HepG2 (cell line): Measurements from ENCODE around the gene IQSEC1. TPM values are rescaled to one million over a fixed set of nuclear protein-coding genes. Genes with fewer than 3 reads are reported as not detected.
A peak's percentile ranks its signal among the peaks of the same experiment; 100 is the strongest.

Experiments
- ARID4A ChIP-seq: sonication (generic); formaldehyde crosslinking; IDR thresholded peaks from 2 replicates; pipeline ENCODE4 v1.5.0; 2020; ENCODE audit warnings: mild to moderate bottlenecking, missing genetic modification reagents, borderline replicate concordance
- HDAC1 ChIP-seq: sonication (generic); formaldehyde crosslinking; IDR thresholded peaks from 2 replicates; pipeline ENCODE4 v1.5.1; 2020; ENCODE audit warnings: mild to moderate bottlenecking, missing genetic modification reagents
- HNF4A ChIP-seq: sonication (generic); formaldehyde crosslinking; IDR thresholded peaks from 2 replicates; pipeline ENCODE4 v1.4.0; 2020; ENCODE audit warnings: missing genetic modification reagents
- HNF4G ChIP-seq, 2 experiments: sonication (generic) in 1 of 2; formaldehyde crosslinking in 1 of 2; IDR thresholded peaks; 2 replicates each; pipeline versions ENCODE4 v1.4.0 to v1.6.1; 2011 to 2020; ENCODE audit warnings: borderline replicate concordance in 2 of 2, low read depth in 2 of 2, mild to moderate bottlenecking in 2 of 2, low read length in 1 of 2, missing genetic modification reagents in 1 of 2, moderate library complexity in 1 of 2
- ISL2 ChIP-seq: sonication (generic); formaldehyde crosslinking; IDR thresholded peaks from 2 replicates; pipeline ENCODE4 v1.5.0; 2020; ENCODE audit warnings: missing genetic modification reagents
- KLF9 ChIP-seq: IDR thresholded peaks from 2 replicates; pipeline ENCODE4 v1.6.1; 2016; ENCODE audit warnings: low read depth
- MAF1 ChIP-seq: sonication (generic); formaldehyde crosslinking; IDR thresholded peaks from 2 replicates; pipeline ENCODE4 v1.5.0; 2020; ENCODE audit warnings: missing genetic modification reagents, borderline replicate concordance
- MIXL1 ChIP-seq: IDR thresholded peaks from 2 replicates; pipeline ENCODE4 v1.6.1; 2016
- MTA3 ChIP-seq: sonication (generic); formaldehyde crosslinking; IDR thresholded peaks from 2 replicates; pipeline ENCODE4 v1.4.0; 2020; ENCODE audit warnings: missing genetic modification reagents
- MYC ChIP-seq: sonication (generic); formaldehyde crosslinking; IDR thresholded peaks from 2 replicates; pipeline ENCODE4 v1.9.0; 2021; ENCODE audit warnings: missing genetic modification reagents, borderline replicate concordance
- NCOA1 ChIP-seq: sonication (generic); formaldehyde crosslinking; IDR thresholded peaks from 2 replicates; pipeline ENCODE4 v1.9.0; 2021; ENCODE audit warnings: missing genetic modification reagents
- RFXAP ChIP-seq: sonication (generic); formaldehyde crosslinking; IDR thresholded peaks from 2 replicates; pipeline ENCODE4 v1.4.0; 2020; ENCODE audit warnings: missing genetic modification reagents, borderline replicate concordance
- SMAD3 ChIP-seq: sonication (generic); formaldehyde crosslinking; IDR thresholded peaks from 2 replicates; pipeline ENCODE4 v1.4.0; 2020; ENCODE audit warnings: missing genetic modification reagents
- THRA ChIP-seq: sonication (generic); formaldehyde crosslinking; IDR thresholded peaks from 2 replicates; pipeline ENCODE4 v1.4.0; 2020; ENCODE audit warnings: missing genetic modification reagents, borderline replicate concordance
- ZBTB21 ChIP-seq: sonication (generic); formaldehyde crosslinking; IDR thresholded peaks from 2 replicates; pipeline ENCODE4 v1.4.0; 2020; ENCODE audit warnings: missing genetic modification reagents
- ZNF17 ChIP-seq: sonication (generic); formaldehyde crosslinking; IDR thresholded peaks from 2 replicates; pipeline ENCODE4 v1.5.0; 2020; ENCODE audit warnings: mild to moderate bottlenecking, missing genetic modification reagents
- ZNF280D ChIP-seq: sonication (generic); formaldehyde crosslinking; IDR thresholded peaks from 2 replicates; pipeline ENCODE4 v1.5.1; 2020; ENCODE audit warnings: mild to moderate bottlenecking, missing genetic modification reagents
- ZNF704 ChIP-seq: sonication (generic); formaldehyde crosslinking; IDR thresholded peaks from 2 replicates; pipeline ENCODE4 v1.8.1; 2023; ENCODE audit warnings: mild to moderate bottlenecking, inconsistent platforms, moderate library complexity, missing genetic modification reagents, borderline replicate concordance
- ZSCAN25 ChIP-seq: sonication (generic); formaldehyde crosslinking; IDR thresholded peaks from 2 replicates; pipeline ENCODE4 v1.8.0; 2022; ENCODE audit warnings: mild to moderate bottlenecking, missing genetic modification reagents
- polyA plus RNA-seq, 8 experiments: library from polyadenylated mRNA; depleted of rRNA in 3 of 8; stranded (reverse) in 7 of 8; unstranded in 1 of 8; fragments of >200 nt; fragmentation: Illumina TruSeq in 4 of 8; extraction: Trizol in 4 of 8; gene quantifications; 2 replicates each; pipeline versions ENCODE4 v1.2.1 to v1.2.3, GENCODE V29; 2011 to 2016; ENCODE audit warnings: low read depth in 4 of 8, missing spikeins in 1 of 8, mixed read lengths in 1 of 8; ENCODE audit not compliant: insufficient read depth in 1 of 8
- total RNA-seq, 5 experiments: library from RNA; depleted of rRNA; stranded (reverse); fragments of >200 nt; fragmentation: Illumina TruSeq; extraction: Trizol; gene quantifications; 2 replicates each; pipeline ENCODE4 v1.2.3, GENCODE V29; 2016; ENCODE audit warnings: low read depth in 1 of 5

Gene IQSEC1
- total and polyA plus RNA-seq, 2 of the 13 experiments (the other 11 are each of a cell fraction or from before 2014, with no cell fraction given), result 17.4 to 20.2 TPM

- TF ChIP-seq MTA3 (no peak), HDAC1 (CRISPR knock-in tag) (no peak), ARID4A (CRISPR knock-in tag) (peak; percentile 20; the same call in 1 of the 2 replicates), MAF1 (CRISPR knock-in tag) (no peak), THRA (CRISPR knock-in tag) (no peak), RFXAP (no peak), HNF4A (CRISPR knock-in tag) (peak; percentile 54), ZNF17 (CRISPR knock-in tag) (no peak), NCOA1 (CRISPR knock-in tag) (no peak), ZNF280D (CRISPR knock-in tag) (no peak), ZBTB21 (CRISPR knock-in tag) (no peak), ZNF704 (CRISPR knock-in tag) (no peak), MYC (CRISPR knock-in tag) (no peak), SMAD3 (CRISPR knock-in tag) (no peak), ISL2 (CRISPR knock-in tag) (no peak), HNF4G (IDR thresholded peaks at IDR 0.05; ENCODE audit: borderline replicate concordance, low read depth, low read length) (no peak), HNF4G (CRISPR knock-in tag; IDR thresholded peaks at IDR 0.05; ENCODE audit: borderline replicate concordance, low read depth) (no peak), ZSCAN25 (CRISPR knock-in tag) (no peak), KLF9 (CRISPR knock-in tag) (no peak), MIXL1 (CRISPR knock-in tag) (no peak)
These were observed 171.6 kb downstream of the IQSEC1 start (continued) for GRCh38 chr3:12901623-12902045.
